Keratinocyte (primary cell): Measurements from ENCODE around the gene PAQR8. TPM values are rescaled to one million over a fixed set of nuclear protein-coding genes. Genes with fewer than 3 reads are reported as not detected.

Experiments
- DNase-seq: peaks from one replicate; pipeline ENCODE4 v3.0.0-alpha.2; 2011; ENCODE audit warnings: low read depth, missing footprints, low spot score
- FAIRE-seq: peaks from 2 replicates; lab custom pipeline; 2011; peaks lifted over from hg19 to GRCh38; lab: Jason Lieb, UNC
- H2AFZ ChIP-seq: 2 replicates; pipeline ENCODE4 v1.6.0; 2012; ENCODE audit warnings: low read length, control low read depth, inconsistent platforms; ENCODE audit not compliant: control insufficient read depth
- H3K27ac ChIP-seq: 2 replicates; pipeline ENCODE4 v1.5.1; 2011; ENCODE audit warnings: low read length; ENCODE audit not compliant: control insufficient read depth, insufficient read depth
- H3K27me3 ChIP-seq: 3 replicates; pipeline ENCODE4 v1.6.0; 2011; ENCODE audit warnings: low read length; ENCODE audit not compliant: control insufficient read depth, insufficient read depth; ENCODE audit errors: extremely low read depth
- H3K36me3 ChIP-seq, 2 experiments: 2 replicates in 1 of 2; 3 replicates in 1 of 2; pipeline ENCODE4 v1.5.1; 2011; ENCODE audit warnings: low read length in 2 of 2, mild to moderate bottlenecking in 1 of 2; ENCODE audit not compliant: control insufficient read depth in 2 of 2, insufficient read depth in 2 of 2; ENCODE audit errors: extremely low read depth in 1 of 2
- H3K4me1 ChIP-seq: 3 replicates; pipeline ENCODE4 v1.5.1; 2011; ENCODE audit warnings: low read length; ENCODE audit not compliant: control insufficient read depth, insufficient read depth; ENCODE audit errors: extremely low read depth
- H3K4me2 ChIP-seq: 3 replicates; pipeline ENCODE4 v1.6.0; 2011; ENCODE audit warnings: low read depth, low read length; ENCODE audit not compliant: control insufficient read depth, insufficient read depth; ENCODE audit errors: extremely low read depth
- H3K4me3 ChIP-seq, 3 experiments: fragments of 200-600 bp in 1 of 3; sonication (generic) in 1 of 3; 2 replicates in 2 of 3; 3 replicates in 1 of 3; pipeline ENCODE4 v1.5.1; 2011 to 2016; ENCODE audit warnings: low read length in 3 of 3, mild to moderate bottlenecking in 3 of 3, control low read depth in 2 of 3, inconsistent platforms in 1 of 3, low read depth in 1 of 3, mixed read lengths in 1 of 3, mixed run types in 1 of 3, moderate library complexity in 1 of 3; ENCODE audit not compliant: control insufficient read depth in 2 of 3, insufficient read depth in 2 of 3; ENCODE audit errors: extremely low read depth in 1 of 3
- H3K79me2 ChIP-seq: 2 replicates; pipeline ENCODE4 v1.6.0; 2012; ENCODE audit warnings: low read length; ENCODE audit not compliant: control insufficient read depth, insufficient read depth
- H3K9ac ChIP-seq: 3 replicates; pipeline ENCODE4 v1.6.0; 2011; ENCODE audit warnings: low read length; ENCODE audit not compliant: control insufficient read depth, insufficient read depth; ENCODE audit errors: extremely low read depth
- H3K9me1 ChIP-seq: 3 replicates; pipeline ENCODE4 v1.6.0; 2011; ENCODE audit warnings: low read length; ENCODE audit not compliant: control insufficient read depth, insufficient read depth; ENCODE audit errors: extremely low read depth
- H3K9me3 ChIP-seq: 2 replicates; pipeline ENCODE4 v1.5.1; 2012; ENCODE audit warnings: low read depth, low read length; ENCODE audit not compliant: control insufficient read depth
- H4K20me1 ChIP-seq: 3 replicates; pipeline ENCODE4 v1.6.0; 2011; ENCODE audit warnings: low read length; ENCODE audit not compliant: control insufficient read depth, insufficient read depth; ENCODE audit errors: extremely low read depth
- CTCF ChIP-seq, 3 experiments: IDR thresholded peaks in 1 of 3; conservative IDR thresholded peaks in 1 of 3; optimal IDR thresholded peaks in 1 of 3; 2 replicates in 2 of 3; 3 replicates in 1 of 3; pipeline versions ENCODE3 to v1.5.1; 2011; ENCODE audit warnings: low read length in 3 of 3, mild to moderate bottlenecking in 3 of 3, moderate library complexity in 2 of 3, control low read depth in 1 of 3, inconsistent platforms in 1 of 3; ENCODE audit not compliant: insufficient read depth in 2 of 3; ENCODE audit errors: extremely low read depth in 1 of 3
- EZH2 ChIP-seq: IDR thresholded peaks from one replicate; pipeline ENCODE4 v1.6.1; 2012; ENCODE audit warnings: inconsistent platforms, mild to moderate bottlenecking, low read length, moderate library complexity
- dilution Hi-C: fragments of 300-500 bp; cut with MboI; formaldehyde crosslinking; loops from one replicate; pipeline ENCODE4 v1.7.0; 2020; ENCODE audit warnings: low sequenced_read_pairs; ENCODE audit not compliant: extremely low pct_ligation_motif_present
- polyA plus RNA-seq, 5 experiments: library from polyadenylated mRNA; depleted of rRNA in 3 of 5; stranded (reverse) in 3 of 5; stranded (forward) in 1 of 5; unstranded in 1 of 5; fragments of >200 nt; gene quantifications; 1 replicate in 1 of 5; 2 replicates in 3 of 5; 3 replicates in 1 of 5; pipeline versions ENCODE4 v1.2.1 to v1.2.3, GENCODE V29; 2011 to 2012; ENCODE audit warnings: missing spikeins in 2 of 5, low read depth in 1 of 5, low replicate concordance in 1 of 5

Gene PAQR8
- polyA plus RNA-seq, 1 donor (not counting 4 experiments of a cell fraction or from before 2014, with no cell fraction given) = 1.6 TPM

DNA sequence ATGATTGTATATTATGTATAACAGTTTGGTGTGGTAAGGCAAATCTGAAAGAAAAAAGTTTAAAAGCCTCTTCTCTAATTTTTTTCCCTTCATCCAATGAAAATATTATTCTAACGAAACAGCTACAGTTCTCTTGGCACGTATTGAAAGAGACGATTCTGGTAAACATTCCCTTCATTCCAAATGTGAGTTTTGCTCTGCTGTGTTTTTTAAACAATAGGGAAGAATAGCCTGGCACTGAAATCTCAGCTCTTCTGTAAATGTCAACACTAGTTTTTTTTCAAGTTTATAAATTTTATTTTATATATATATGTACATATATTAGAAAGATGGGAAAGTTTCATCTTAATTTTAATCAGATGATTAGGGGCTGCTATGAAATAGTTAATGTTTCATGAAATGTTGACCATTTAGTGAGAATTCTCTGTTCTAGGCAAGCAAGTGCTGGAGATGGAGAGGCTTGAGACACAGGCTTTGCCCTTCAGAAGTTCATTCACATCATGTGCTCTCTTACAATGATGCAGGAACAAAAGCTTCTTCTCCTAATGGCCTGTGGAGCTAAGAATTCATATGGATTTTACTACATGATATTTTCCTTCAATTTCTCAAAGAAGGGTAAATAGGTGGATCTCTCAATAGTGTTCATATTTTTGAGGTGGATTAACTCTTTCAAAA lies 4.1 kb downstream of the PAQR8 start:
- dilution Hi-C loops = no loop called here
- H3K27ac ChIP-seq = no peak overlapping the region

DNA sequence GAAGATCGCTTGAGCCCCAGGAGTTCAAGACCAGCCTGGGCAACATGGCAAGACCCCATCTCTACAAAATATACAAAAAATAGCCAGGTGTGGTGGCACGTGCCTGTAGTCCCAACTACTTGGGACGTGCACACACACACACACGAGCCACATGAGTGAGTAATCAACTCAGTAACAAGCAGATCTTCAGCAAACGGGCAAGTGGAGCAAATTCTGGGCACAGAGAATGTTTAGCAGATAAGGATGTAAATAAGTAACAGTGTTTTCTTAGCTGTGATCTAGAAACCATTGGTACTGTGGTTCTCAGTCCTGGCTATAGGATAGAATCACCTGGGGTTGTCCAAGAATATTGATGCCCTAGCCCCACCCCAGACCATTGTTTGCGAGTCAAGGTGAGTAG lies 6.1 kb downstream of the PAQR8 start:
- no peak for FAIRE-seq
- Histone ChIP-seq H2AFZ (no peak overlapping the region), H3K4me3 (no peak overlapping the region), H3K4me2 (no peak overlapping the region), H3K27me3 (peaks cover 1% of the 10 kb centered on the region), H3K79me2 (peaks cover 2% of the 10 kb centered on the region), H3K9me1 (no peaks in the 10 kb centered on the region), H3K27ac (no peak overlapping the region), H4K20me1 (no peaks in the 10 kb centered on the region), H3K9ac (no peak overlapping the region), H3K9me3 (no peaks in the 10 kb centered on the region), H3K4me1 (peaks cover 2% of the 10 kb centered on the region), H3K36me3 (no peaks in the 10 kb centered on the region)
- DNase-seq = no peak
- TF ChIP-seq CTCF (optimal IDR thresholded peaks at IDR 0.05 in 1 of 3, IDR thresholded peaks at IDR 0.05 in 1 of 3, conservative IDR thresholded peaks at IDR 0.05 in 1 of 3; ENCODE audit: extremely low read depth in 1 of 3, insufficient read depth in 2 of 3, low read length in 3 of 3) (no peak), EZH2 (no peak)
- dilution Hi-C loops = no loop called here

More for the DNA sequence above, 4.1 kb downstream of the PAQR8 start:
- no peak overlapping the region for H3K4me2 ChIP-seq
- H2AFZ ChIP-seq = no peak overlapping the region
- H4K20me1 ChIP-seq = no peaks in the 10 kb centered on the region
- peaks cover 2% of the 10 kb centered on the region for H3K79me2 ChIP-seq
- no peak overlapping the region for H3K9ac ChIP-seq
- TF ChIP-seq CTCF (optimal IDR thresholded peaks at IDR 0.05 in 1 of 3, IDR thresholded peaks at IDR 0.05 in 1 of 3, conservative IDR thresholded peaks at IDR 0.05 in 1 of 3; ENCODE audit: extremely low read depth in 1 of 3, insufficient read depth in 2 of 3, low read length in 3 of 3) = no peak
- no peak for TF ChIP-seq EZH2
- no peaks in the 10 kb centered on the region for H3K36me3 ChIP-seq
- DNase-seq (no peak), FAIRE-seq (no peak)
- H3K4me3 ChIP-seq = no peak overlapping the region
- no peaks in the 10 kb centered on the region for H3K9me1 ChIP-seq
- H3K4me1 ChIP-seq = peaks cover 8% of the 10 kb centered on the region
- peaks cover 4% of the 10 kb centered on the region for H3K27me3 ChIP-seq
- H3K9me3 ChIP-seq = no peaks in the 10 kb centered on the region
